Inflammatory macrophage (primary cell): ENCODE measurements around the gene MS4A2.
"Not testable (repeated sequence)": the region's sequence is repeated elsewhere in the genome, so short reads cannot be mapped to it uniquely, and the experiment has no call there.

ENCODE experiments used
- DNase-seq, 2 donors: peaks; one replicate each; pipeline ENCODE4 v3.0.0-alpha.2; 2020 to 2022

Gene MS4A2

DNA sequence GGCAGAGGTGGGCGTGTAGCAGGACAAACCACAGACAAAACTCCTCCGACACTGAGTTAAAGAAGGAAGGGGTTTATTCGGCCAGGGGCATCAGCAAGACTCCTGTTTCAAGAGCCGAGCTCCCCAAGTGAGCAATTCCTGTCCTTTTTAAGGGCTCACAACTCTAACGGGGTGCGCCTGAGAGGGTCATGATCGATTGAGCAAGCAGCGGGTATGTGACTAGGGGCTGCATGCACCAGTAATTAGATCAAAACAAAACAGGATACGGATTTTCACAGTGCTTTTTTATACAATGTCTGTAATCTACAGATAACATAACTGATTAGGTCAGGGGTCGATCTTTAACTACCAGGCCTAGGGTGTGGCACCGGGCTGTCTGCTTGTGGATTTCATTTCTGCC, 12.9 kb downstream of the MS4A2 start:
- DNase-seq, result not testable (repeated sequence)

DNA sequence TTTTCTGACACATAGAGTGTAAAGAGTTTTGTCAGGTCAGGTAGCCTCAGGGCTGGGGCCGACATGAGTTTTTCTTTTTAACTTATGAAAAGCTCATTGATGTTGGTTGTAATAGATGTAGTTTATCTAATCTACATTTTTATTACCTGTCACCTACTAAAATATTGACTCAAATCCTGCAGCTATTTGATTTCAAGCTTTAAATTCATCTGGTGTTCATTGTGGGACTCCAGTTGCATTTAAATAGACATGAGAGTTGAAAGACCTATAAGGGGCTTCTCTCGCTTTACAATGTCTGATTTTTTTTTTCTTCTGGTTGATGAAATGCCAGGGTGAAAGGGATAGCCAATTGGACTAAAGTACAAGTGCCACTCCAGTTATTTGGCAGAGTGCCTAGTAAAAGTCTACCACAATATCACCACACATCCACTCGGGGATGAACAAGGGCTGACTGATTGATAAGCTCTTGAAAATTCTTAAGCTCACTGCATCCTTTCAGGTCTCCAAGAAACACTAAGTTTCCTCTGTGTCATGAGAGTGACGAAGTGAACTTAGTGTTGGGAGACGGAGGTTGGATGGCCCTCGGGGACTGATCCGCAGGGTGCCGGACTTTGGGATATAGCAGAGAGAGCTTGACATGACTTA, 16.1 kb downstream of the MS4A2 start:
- not testable (repeated sequence) for DNase-seq

DNA sequence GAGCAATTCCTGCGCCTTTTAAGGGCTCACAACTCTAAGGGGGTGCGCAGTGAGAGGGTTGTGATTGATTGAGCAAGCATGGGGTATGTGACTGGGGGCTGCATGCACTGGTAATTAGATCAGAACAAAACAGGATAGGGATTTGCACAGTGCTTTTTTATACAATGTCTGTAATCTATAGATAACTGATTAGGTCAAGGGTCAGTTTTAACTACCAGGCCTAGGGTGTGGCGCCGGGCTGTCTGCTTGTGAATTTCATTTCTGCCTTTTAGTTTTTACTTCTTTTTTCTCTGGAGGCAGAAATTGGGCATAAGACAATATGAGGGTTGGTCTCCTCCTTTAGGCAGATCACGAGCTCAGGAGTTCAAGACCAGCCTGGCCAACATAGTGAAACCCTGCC, 20.2 kb downstream of the MS4A2 start:
- not testable (repeated sequence) for DNase-seq

DNA sequence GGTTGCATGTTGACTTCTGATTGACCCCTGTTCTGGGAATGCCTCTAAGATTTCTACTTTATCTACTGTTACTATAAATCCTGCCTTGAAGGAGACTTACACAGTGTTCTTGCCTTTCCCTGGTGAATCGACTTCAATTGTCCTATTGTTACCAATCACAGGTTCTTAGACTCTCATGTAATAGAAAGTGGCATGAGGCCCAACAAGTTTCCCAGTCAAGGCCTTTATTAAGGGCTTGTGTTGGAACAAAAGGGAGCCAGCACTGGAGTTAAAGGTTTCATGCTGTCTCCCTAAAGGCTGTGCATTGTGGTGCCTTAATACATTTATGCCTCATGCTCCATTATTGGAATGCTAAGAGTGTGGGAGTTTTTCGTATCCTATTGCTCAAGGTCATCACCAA, 23.3 kb downstream of the MS4A2 start:
- DNase-seq, result no peak

DNA sequence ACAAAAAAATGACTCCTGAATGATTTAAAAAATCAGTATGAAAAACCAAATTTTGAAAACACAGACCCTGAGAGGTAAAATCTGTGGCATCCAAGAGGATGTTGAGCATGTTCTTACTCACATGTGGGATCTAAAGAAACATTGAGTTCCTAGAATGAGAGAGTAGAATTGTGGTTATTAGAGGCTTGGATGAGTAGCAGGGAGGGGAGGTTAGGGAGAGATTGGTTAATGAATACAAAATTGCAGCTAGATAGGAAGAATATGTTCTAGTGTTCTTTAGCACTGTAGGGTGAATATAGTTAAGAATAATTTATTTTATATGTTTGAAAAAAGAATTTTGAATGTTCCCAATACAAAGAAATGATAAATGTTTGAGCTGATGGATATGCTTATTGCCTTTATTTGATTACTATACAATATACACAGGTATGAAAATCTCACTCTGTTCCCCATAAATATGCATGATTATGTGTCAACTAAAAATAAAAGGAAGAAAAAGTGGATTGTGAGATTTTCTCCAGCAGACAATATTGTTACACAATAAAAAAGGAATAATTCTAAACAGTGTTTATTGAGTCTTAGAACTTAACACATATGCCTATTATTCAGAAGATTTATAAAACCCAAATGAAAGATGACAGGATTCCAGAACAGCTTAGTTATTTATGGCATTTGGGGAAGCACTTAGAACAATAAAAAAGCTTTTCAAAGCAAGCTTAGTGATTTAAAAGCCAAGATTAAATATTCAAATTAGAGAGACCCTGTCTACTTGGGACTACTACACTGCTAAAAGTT, 28.7 kb downstream of the MS4A2 start:
- no peak for DNase-seq

DNA sequence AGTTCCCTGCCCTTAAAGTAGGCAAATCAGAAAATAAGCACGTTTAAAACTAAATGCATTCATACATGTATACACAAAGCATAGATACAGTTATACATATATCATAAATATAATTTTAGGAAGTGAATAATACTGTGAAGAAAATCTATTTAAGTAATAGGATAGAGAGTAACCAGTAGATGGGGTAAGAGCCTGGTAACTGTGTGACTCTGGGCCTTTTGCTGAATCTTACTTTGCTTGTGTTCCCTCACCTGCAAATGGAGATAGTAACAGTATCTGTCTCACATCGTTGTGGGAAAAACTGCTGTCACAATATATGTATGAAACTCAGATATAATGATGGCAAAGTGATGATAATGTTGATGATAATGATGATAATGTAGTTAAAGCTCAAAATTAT, 29.9 kb downstream of the MS4A2 start:
- peak; percentile 31 to 40 for DNase-seq

DNA sequence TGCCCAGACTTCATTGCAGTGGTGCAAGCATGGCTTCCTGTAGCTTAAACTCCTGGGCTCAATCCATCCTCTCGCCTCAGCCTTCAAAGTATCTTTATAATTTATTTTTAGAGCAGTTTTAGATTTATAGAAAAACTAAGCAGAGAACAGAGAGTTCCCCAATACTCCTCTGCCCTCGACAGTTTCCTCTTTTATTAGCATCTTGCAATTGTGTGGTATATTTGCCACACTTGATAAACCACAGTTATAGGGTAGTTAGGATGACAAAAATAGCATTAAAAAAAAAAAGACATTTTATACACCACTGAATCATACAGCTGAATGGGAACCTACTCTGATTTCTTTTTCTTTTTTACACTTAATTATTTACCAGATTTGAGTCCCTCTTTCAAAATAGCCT, 31.2 kb downstream of the MS4A2 start:
- peak; percentile 74 to 94 for DNase-seq

DNA sequence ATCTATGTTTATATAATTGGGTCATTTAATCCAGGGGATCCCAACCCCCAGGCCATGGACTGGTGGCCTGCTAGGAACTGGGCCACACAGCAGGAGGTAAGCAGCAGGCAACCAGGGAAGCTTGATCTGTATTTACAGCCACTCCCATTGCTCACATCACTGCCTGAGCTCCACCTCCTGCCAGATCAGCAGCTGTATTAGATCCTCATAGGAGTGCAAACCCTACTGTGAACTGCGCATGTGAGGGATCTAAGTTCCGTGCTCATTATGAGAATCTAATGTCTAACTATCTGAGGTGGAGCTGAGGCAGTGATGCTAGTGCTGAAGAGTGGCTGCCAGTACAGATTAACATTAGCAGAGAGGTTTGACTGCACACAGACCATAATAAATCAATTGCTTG, 32.8 kb downstream of the MS4A2 start:
- peak in 1 of 2 donors; percentile 20 for DNase-seq

DNA sequence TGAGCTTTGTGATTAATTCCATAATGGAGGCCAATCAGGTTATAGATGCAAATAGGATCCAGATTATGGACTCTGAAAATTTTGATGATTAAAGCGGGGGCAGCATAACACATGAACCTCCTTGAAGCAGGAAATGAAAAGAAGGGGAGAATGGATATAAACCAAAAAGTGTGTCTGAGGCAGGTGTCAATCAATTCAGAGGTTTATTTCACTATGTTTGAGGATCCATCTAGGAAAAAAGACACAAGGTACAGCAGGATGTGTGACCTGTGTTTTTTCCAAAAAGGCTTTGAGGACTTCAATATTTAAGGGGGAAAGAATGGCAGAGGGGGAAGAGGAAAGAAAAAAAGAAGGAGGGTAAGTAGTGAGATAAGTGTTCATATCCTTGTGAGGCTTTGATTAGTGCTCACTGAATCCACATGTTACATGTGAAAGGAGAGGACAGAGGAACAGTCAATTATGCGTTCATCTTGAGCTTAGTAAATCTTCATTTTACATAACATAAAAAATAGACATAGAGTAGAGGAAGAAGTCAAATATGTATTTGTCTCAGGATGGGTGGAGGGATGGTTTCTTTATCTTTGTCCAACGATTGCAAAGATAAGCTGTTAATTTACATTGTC, 34.1 kb downstream of the MS4A2 start:
- DNase-seq, result no peak

DNA sequence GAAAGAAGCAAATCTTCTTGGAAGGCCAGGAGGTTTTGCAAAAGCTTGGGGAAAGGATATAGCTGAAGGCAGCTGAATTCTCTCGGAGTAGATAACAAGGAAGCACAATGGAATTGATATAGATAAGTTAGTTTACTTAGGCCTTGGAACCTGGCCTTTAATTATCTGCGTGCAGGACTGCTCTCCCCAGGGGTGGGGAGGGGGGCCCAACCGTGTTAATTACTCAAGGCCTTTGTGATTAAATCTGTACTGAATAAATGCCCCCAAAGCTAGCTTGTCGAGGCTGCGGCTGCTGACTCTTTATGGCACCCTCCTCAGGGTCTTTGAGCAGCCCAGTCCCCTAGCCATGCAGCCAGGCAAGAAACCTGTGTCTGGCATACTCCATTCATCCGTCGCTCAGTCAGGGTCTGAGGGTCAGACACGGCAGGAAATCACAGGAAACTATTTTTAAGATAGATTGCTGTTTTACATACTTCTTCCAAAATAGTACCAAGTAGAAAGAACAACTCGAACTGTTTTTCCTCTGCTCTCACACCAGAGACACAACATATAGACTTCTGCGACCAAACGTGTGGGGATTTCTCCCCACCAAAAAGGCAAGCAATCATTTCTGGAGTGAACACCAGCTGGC, 36.5 kb downstream of the MS4A2 start:
- DNase-seq, result no peak

DNA sequence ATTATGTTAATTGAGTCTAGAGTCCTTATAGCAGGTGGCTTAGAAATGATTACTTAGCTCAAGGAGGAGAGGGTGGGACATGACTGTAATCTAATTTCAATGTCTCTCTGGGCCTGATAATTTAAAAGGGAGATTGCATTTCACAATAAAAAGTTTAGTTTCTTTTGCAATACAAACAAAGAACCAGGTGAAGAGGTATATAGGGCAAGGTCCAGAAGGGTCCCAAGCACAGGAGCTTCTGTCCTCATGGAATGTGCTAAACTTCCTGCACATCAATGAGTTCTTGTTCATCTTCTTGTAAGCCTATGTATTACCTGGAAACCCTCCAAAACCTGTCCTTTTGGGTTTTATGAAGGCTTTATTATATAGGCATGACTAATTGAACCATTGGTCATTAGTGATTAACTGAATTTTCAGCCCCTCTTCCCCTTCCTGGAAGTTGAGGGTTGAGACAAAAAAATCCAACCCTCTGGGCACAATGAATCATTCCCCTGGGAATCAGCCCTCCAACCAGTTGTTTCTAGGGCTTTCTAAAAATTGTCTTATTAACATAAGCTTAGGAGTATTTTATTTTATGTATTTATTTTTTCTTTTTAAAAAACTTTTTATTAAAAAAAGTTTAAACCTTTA, 37.6 kb downstream of the MS4A2 start:
- DNase-seq, result no peak

DNA sequence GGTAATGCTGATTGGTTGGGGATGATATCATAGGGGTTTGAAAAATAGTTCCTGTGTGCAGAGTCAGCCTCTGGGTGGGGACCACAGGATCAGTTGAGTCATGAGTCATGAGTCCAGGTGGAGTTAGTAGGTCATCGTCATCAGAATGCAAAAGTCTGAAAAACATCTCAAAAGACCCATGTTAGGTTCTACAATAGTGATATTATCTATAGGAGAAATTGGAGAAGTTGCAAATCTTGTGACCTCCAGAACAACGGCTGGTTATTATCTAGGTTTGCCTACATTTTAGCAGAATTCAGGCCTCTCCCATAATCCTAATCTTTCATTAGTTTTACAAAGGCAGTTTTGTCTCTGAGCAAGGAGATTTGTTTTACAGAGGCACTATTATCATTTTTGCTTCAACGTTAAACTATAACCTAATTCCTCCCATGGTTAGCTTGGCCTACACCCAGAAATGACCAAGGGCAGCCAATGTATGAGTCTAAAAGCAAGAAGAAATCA, 38.9 kb downstream of the MS4A2 start:
- peak; percentile 13 to 24 for DNase-seq

DNA sequence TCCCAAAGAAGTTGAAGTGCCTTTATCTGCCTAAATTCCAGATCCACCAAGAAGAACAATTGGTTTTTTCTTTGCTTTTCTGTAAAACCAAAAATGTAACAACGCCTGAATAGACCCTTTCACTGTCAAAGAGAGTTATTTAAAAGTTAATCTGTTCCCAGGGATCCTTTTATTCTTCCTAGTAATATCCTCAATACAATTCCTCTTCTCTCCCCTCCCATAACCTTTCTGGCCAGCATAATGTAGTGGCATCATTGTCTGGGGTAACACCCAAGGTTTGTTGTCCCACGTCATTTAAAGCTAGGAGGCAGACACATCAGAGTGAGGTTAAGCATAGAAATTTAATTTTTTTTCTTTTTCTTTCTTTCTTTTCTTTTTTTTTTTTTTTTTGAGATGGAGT, 39.9 kb downstream of the MS4A2 start:
- DNase-seq, result no peak

DNA sequence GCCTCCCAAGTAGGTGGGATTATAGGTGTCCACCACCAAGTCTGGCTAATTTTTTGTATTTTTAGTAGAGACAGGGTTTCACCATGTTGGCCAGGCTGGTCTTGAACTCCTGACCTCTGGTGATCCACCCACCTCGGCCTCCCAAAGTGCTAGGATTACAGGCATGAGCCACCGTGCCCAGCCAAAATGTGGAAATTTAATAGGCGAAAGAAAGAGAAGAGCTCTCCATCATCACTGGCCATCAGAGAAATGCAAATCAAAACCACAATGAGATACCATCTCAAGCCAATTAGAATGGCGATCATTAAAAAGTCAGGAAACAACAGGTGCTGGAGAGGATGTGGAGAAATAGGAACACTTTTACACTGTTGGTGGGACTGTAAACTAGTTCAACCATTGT, 40.4 kb downstream of the MS4A2 start:
- DNase-seq, result not testable (repeated sequence)

DNA sequence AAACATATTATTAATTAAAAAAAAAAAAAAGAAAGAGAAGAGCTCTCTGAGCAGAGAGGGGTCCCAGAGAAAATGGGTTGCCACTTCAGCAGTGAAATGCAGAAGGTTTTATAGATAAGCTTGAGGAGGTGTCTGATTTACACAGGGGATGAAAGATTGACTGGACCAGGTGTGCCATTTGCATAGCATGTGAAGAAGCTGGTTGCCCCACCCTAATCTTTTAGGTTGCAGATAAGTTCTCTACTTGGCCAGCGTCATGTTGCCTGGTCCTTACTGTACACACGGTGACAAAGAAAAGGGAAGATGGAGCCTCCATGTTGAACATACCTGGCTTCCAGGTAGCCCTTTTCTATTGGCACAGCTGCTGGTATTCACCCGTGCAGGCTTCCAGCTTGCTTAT, 41.4 kb downstream of the MS4A2 start:
- no peak for DNase-seq

DNA sequence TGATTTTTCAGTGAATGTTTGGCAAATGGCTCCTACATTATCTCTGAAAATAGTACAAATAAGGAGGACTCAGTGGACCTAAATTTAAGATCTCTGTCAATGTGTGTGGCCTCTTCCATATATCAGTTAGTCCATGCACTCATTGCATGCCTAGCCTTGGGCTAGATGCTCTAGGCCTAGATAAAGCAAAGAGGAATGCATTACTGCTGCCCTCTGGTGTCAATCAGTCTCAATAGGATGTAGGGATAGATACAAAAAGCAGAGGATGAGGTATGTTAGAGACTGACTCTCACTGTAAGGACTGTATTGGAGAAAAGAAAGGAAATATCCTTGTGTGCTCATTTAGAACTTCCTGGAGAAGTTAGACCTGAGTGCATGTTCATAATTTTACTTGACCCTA, 42.0 kb downstream of the MS4A2 start:
- DNase-seq, result peak; percentile 73 to 76

DNA sequence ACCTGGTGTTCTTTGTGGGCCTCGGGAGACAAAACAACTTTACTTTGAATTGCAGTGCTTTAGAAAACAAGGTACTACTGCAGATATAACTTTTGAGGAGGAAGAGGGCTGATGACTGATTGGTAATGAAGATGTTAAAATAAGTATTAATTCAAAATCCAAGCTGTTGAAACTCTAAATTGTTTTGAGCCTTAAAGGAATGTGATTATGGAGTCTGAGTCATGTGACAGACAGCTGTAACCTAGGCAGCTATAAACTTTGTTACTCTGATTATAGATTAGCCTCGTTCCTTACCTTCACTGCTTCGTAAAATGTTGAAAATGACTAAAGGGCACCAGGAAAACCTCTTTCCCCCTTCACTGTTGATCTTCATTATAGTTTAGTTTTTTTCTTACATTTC, 43.4 kb downstream of the MS4A2 start:
- DNase-seq, result no peak

DNA sequence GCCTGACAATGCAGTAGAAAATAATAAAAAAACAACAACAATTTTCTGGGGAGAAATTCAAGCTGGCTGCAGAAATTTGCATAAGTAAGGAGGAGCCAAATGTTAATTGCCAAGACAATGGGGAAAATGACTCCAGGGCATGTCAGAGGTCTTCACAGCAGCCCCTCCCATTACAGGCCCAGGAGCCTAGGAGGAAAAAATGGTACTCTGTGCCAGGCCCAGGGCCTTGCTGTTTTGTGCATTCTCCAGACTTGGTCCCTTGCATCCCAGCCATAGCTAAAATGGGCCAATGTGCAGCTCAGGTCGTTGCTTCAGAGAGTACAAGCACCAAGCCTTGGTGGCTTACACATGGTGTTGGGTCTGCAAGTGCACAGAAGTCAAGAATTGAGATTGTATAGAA, 45.5 kb downstream of the MS4A2 start:
- no peak for DNase-seq

DNA sequence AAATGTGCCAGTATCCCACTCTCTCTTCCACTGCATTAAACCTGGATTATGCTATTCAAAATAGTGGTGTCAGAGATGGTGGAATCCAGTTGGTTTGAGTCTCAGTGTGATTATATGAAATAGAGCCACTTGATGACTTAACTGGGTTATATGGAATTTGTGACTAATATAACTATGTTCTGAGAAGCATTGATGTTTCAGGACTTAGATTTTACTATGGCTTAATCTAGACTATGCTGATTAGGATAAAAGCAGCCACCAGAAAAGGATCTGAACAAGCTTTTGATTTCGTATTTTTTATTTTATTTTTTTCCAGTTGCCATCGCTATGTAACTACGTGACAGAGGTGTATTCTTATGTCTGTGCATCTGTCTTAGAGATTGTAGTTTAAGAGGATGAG, 55.3 kb downstream of the MS4A2 start:
- no peak for DNase-seq

DNA sequence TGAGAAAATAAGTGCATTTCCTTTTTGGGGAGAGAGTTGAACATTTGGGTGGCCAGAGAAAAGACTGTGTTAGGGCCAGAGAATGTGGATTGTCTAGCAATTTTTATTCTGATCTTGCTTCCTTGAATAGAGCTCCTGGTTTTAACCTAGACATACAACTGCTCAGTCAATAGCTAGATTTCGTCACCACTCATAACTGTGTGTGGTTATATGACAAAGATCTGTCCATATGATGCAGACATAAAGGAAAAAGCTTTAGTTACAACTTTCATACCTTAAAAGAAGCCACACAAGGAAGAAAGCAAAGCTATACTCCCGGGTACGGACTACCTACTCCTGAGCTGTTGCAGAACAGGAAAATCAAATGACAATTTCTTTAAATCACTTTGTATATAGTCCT, 57.2 kb downstream of the MS4A2 start:
- DNase-seq, result no peak
